ENCODE measurements around the gene RPS6KA2.

- no peak for TF ChIP-seq CTCF (IDR thresholded peaks at IDR 0.05)
- no peak for TF ChIP-seq POLR2A (IDR thresholded peaks at IDR 0.05)
- no peak for TF ChIP-seq POLR2AphosphoS5 (IDR thresholded peaks at IDR 0.05)
- TF ChIP-seq EP300 (IDR thresholded peaks at IDR 0.05): no peak
These were observed 646 bp downstream of the RPS6KA2 start for GRCh38 chr6:166626177-166627032.

All from gastroesophageal sphincter (tissue), 3 donors.